GM21825 (cell line): Measurements from ENCODE around the gene RCAN3.
"Not testable (repeated sequence)": the region's sequence is repeated elsewhere in the genome, so short reads cannot be mapped to it uniquely, and the experiment has no call there.

ENCODE experiments used
- ATAC-seq: cut with Tn5 transposase; IDR thresholded peaks from one replicate; pipeline ENCODE4 v1.9.1; 2021; ENCODE audit warnings: mild to moderate bottlenecking, moderate library complexity; ENCODE audit not compliant: unreplicated experiment

RCAN3 gene

GRCh38 chr1:24502709-24503058 lies at the start of gene RCAN3:
RCAN3 (plus strand) TSS chr1:24502836; CDS start chr1:24514373, 11,537 bp downstream.
- peak; percentile 81 for ATAC-seq

DNA sequence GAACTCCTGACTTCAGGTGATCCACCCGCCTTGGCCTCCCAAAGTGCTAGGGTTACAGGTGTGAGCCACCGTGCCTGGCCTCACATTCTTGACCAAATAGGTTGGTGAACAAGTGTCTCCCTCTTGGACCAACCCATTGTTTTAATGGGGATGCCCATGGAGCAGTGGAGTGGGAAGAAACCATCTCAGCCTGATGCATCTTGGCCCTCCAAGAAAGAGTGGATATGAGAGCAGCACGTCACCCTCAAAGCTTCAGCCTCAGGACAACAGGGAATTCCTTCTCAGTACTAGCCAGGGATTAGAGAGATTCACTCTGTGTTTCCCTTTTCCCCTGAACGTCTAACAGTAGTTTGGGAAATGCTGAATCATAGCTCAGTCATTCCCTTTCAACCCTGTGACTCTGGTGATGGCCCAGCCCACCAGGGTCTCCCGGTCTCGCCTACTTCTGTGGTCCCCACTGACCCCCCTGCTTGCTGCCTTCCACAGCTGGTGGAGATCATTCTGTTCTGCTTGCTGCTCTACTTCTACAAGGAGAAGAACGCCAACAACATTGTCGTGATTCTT lies 49.6 kb upstream of the RCAN3 start:
- ATAC-seq = no peak

GRCh38 chr1:24454673-24455072 lies 48.0 kb upstream of the RCAN3 start:
- no peak for ATAC-seq

DNA sequence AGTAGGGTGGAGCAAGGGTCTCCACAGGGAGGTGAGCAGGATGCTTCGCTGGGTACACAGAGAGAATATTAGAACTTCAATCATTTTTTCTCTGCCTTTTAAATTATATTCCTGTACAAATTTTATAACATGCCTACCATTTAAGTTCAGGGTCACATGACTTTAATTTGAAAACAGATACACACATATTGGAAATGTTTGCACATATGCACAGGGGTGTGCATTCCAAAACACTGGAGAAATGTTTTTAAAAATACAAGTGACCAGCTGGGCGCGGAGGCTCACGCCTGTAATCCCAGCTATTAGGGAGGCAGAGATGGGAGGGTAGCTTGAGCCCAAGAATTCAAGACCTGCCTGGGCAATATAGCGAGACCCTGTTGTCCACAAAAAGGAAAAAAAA lies 47.4 kb upstream of the RCAN3 start:
- ATAC-seq = no peak

DNA sequence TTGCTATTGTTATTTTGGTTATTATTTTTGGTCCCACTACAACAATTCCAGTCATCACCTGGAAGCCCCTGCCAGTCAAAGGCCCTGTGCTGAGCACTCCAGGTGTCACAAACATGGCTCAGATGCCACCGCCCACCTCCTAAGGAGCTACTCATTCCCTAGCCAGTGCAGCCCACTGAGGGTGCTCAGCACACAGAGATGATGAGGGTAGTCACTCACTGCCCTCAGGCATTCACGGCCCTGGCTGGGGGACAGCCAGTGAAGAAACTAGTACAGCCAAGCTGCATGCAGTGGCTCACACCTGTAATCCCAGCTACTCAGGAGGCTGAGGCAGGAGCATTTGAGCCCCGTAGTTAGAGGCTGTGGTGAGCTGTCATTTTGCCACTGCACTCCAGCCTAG lies 44.8 kb upstream of the RCAN3 start:
- ATAC-seq = no peak

DNA sequence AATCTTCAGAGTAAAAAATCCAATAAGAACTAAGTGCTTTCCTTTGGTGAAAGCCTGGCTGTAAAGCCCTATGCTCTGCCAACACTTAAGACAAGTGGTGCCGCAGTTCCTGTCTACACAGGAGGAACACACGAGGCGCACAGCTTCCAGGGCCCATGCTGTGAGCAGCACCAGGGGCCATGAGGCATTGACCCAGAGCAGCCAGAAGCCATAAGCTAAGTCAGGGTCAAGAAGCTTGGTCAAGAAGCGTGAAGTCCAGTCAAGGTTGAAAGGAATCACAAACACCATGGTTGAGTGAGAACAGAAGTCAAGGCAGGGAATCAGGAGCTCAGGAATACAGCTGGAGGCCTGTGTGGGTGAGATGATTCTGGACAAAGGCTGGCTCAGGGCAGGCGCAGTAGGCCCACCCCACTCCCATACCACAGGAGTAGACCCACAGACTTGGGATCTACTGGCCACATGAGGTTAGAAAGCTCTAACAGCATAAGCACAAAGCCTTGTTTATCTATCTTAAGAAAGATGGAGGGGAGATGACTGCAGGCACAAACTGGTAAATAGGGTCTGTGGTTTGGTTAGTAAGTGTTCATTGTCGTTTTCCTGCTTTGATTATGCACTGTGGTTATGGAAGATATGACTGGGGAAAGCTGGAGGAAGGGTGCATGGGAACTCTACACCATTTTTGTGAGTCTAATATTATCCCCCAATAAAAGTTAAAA lies 42.9 kb upstream of the RCAN3 start:
- no peak for ATAC-seq

DNA sequence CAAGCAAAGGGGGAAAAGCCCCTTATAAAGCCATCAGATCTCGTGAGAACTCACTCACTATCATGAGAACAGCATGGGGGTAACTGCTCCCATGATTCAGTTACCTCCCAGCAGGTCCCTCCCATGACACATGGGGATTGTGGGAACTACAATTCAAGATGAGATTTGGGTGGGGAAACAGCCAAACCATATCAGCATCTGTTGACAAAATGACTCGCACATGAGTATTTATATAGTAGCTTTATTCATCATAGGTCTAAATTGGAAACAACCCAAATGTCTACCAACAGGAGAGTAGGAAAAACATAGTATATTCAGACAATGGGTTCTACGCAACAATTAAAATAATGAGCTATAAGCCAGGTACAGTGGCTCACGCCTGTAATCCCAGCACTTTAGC lies 40.5 kb upstream of the RCAN3 start:
- not testable (repeated sequence) for ATAC-seq

DNA sequence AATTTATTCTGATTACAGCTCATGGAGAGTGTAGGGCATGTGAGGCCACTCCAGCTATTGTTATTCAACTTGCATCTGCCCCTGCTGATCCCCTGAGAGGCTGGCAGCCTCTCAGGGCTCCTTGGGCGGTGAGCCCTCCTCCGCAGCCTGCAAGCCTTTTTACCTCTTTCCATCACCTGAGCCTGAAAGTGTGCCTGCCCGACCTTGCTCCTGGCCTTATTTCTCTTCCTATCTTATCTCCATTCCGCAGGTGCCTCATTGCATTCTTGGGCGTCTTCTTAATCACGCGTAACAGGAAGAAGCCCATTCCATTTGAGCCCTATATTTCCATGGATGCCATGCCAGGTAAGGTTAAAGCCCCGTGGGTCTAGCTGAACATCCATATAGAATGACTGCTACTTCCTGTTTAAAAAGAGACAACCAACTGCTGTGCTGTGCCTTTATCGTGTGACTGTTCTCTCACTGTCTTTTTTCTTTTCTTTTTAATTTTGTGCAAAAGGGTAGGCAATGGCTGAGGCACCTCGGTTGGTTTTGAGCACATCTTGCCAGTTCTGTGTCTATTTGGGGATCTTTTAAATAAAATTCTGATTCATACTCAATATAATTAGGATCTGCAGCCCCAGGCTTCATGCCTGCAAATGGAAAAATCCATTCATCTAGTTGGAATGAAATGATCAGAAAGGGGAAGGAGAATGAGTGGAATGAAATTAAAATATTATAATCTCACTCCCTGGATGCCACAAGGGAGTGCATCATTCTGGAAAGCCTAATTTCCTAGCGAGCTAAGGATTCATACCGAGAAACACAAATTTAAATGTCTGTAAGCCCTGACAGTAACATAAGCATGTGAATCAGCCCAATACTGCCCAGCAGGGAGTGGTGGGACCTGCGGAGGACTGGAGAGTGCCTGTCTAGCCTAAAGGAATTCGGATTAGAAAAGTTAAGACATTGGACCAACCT lies 38.6 kb upstream of the RCAN3 start:
- ATAC-seq = no peak

GRCh38 chr1:24465099-24465498 lies 37.5 kb upstream of the RCAN3 start:
- no peak for ATAC-seq

GRCh38 chr1:24465638-24466037 lies 37.0 kb upstream of the RCAN3 start:
- no peak for ATAC-seq

DNA sequence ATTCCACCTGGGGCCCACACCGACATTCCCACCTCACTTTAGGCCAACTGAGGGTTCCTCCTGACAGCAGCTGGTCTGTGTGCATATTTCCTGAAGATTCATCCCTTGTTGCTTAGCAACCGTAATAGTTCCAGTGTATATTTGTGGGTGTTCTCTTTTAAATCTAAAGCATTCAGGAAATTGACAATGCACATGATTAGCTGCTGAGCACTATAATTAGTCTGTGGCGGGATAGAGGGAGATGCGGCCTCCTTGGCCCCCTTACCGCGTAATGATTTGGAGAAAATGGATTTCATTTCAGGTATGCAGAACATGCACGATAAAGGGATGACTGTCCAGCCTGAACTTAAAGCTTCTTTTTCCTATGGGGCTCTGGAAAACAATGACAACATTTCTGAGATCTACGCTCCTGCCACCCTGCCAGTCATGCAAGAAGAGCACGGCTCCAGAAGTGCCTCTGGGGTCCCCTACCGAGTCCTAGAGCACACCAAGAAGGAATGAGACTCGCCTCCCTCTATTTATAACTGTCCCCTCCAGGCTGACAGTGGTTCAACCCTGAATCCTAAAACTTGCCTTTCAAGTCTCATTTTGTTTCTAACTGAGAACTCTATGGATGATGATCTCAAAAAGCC lies 33.8 kb upstream of the RCAN3 start:
- no peak for ATAC-seq

DNA sequence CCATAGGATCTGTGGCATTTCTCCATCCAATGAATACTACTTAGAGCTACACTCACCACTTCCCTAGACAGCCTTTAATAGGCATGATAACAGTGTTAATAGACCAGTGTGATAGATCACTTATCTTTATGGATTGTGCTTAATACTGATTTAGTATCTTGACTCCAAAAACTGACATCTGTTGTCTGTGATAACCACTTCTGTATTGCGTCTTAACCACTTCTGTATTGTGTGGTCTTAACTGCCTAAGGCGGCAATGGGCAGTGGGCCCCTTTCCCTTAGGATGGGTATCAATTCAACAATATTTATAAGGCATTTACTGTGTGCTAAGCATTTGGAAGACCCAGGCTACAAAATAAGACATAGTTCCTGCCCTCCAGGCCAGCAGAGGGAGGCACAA lies 32.0 kb upstream of the RCAN3 start:
- ATAC-seq = no peak

DNA sequence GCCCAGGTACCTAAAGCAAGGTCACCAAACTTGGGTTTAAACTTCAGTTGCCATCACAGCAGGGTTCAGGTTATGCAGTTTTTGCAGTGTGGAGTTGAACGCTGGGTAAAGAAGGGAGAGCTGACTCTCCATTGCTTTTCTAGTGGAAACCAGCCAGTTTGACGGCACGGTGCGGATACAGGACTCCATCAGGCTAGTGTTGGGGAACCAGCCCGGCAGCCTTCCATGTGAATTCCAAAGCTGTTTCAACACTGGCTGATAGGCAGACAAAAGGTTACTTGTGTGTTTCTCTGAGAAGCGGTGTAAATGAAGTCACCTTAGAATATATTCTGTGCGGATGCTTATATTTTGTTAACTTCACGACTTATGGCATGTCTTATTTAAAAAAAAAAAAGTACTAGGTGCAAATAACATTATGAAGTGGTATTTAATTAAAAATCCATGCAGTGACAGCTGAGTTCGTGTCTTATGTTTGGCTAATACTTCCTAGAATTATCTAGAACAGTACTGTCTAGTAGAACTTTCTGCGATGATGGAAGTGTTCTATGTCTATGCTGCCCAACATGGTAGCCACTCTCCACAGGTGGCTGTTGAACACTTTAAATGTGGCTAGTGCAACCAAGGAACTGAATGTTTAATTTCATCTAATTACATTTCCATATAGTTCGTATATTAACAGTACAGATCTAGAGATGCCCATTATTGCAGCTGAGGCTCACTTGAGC lies 29.9 kb upstream of the RCAN3 start:
- no peak for ATAC-seq

- ATAC-seq = no peak
Measured at GRCh38 chr1:24474193-24474592, 28.4 kb upstream of the RCAN3 start.

GRCh38 chr1:24475700-24476099 lies 26.9 kb upstream of the RCAN3 start:
- no peak for ATAC-seq

DNA sequence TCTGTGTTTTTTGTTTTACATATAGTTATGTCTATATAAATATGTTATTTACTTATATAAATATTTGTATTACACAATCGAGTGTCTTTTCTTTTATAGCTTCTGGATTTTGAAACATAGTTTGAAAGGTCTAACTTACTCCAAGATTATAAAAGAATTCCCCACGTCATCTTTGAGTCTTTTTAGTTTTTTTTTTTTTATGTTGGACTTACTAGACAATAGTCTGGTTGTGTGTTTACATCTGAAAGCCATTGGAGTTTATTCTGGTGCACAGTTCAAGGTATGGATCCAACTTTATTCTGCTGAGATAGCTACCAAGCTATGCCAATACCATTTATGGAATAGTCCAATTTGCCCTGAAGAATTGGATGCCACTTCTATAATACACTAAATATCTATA lies 26.1 kb upstream of the RCAN3 start:
- ATAC-seq = no peak

GRCh38 chr1:24477309-24477708 lies 25.3 kb upstream of the RCAN3 start:
- no peak for ATAC-seq

- ATAC-seq = peak; percentile 73
Measured at GRCh38 chr1:24481101-24481500, 21.5 kb upstream of the RCAN3 start.

DNA sequence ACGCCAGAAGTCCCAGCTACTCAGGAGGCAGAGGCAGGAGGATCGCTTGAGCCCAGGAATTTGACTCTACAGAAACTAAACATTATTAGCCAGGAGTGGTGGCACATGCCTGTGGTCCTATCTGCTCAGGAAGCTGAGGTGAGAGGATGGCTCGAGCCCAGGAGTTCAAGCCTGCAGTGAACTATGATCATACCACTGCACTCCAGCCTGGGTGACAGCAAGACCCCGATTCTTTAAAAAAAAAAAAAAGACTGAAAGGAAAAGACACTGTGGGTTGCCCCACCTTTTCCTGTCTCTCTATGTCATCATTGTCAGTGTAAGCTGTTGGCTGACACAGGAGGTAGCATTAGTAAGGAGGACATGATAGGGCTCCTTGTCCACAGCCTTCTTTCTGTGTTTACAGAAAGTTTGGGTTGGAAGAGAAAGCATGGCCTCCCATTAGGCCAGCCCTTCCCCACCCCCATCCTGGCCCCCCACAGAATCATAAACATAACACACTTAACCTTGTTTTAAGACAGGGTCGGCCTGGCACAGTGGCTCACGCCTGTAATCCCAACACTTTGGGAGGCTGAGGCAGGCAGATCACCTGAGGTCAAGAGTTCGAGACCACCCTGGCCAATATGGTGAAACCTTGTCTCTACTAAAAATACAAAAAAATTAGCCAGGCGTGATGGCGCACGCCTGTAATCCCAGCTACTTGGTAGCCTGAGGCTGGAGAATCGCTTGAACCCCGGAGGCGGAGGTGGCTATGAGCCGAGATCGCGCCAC lies 20.6 kb upstream of the RCAN3 start:
- ATAC-seq = no peak

- no peak for ATAC-seq
Measured at GRCh38 chr1:24483441-24483840, 19.2 kb upstream of the RCAN3 start.
